GM19463 (cell line): Measurements from ENCODE around the gene STARD13.

Experiments
- ATAC-seq: cut with Tn5 transposase; IDR thresholded peaks from one replicate; pipeline ENCODE4 v1.9.1; 2021; ENCODE audit warnings: mild to moderate bottlenecking, moderate library complexity; ENCODE audit not compliant: unreplicated experiment

STARD13 gene

DNA sequence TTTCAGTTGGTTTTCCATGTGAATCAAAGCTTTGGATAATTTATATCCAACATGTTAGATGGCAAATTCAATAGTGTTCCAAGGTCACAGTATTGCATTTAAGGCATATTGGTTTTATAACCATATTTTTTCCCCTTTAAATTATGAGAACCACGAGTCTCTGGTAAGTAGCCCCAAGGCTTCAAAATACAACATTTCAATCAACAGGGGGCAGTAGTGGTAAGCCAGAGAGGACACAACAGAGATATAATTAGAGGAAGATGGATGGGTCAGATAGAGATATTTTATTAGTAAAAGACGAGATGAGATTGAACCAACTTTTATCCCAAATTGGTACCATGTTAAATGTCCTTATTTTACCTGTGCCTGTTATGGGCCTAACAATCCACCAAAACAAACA, 216.2 kb downstream of the STARD13 start:
- ATAC-seq, result no peak

DNA sequence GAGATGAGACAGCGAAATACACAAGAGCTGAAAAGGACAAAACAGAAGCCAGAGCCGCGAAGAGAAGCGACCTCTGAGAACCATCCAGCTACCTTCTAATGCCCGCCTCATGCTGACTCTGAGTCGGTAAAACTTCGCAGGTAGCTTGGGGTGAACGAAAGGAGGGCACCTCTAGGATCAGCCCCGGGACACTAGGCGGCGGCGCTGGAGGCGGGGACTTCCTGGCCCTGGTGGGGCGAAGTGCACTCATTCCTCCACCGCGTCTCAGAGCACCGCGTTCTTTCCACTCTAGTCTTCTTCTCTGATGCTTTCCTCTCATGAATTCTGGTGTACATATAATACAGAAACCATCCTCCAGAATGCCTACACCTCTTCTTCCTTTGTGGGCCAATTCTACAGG, 219.2 kb downstream of the STARD13 start:
- no peak for ATAC-seq

DNA sequence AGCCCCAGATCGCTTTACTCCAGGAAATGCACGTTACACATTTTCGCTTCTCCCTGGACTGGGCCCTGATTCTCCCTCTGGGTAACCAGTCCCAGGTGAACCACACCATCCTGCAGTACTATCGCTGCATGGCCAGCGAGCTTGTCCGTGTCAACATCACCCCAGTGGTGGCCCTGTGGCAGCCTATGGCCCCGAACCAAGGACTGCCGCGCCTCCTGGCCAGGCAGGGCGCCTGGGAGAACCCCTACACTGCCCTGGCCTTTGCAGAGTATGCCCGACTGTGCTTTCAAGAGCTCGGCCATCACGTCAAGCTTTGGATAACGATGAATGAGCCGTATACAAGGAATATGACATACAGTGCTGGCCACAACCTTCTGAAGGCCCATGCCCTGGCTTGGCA, 224.7 kb downstream of the STARD13 start:
- no peak for ATAC-seq

DNA sequence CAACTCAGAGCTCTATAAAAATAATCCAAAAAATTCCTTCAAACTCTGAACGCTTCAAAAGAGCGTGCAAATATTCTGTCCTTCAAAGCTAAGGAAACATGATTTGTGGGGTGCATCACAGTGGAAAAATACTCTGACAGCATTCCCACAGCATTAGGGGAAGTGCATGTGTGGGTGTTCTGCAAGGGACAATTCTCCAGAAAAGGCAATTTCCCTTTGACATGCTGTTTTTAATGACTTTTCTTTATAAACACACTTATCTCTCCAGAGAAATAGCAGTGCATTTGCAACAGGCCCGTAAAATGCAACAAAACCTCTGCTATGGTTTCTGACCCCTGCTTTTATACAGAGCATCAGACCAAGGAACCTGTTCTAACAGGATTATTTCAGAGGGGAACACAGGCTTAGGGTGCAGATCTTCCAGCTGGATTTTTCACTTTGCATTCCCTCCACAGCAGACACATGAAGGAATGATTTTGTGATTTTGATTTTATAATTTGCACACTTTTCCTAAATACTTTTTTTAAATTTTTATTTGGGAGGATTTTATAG, 226.7 kb downstream of the STARD13 start:
- ATAC-seq, result no peak

DNA sequence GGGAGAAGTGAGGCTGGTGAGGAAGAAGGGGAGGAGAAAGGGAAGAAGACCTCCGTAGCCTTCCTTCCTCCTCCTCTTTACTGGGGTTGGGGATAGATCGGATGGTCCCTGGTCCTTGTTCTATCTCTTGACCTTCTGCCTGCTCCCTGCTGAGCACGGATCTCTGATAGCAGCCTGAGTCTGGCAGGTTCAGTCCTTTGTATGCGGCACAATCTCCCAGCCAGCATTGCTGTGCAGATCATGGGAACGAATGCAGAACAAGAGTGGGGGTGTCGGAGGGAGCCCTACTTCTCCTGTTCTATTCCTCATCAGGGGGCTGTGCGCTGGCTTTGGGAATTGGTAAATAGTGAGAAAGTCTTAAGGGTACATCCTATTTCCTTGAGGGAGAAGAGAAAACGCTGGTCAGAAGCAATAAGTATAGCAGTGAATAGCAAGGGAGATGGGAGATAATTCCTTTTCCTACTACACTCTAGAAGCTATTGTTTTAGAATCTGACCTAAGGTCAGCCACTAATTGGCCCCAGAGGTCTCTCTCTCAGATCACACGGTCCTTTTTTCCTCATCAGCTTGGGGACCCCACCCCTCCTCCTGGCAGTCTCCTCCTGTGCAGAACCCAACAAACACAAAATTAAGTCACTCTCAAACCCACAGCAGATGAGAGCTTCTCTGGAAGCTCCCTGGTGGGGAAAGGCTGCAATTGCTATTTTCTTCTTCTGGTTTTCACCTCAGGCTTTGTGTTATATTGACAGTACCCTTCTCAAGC, 228.4 kb downstream of the STARD13 start:
- ATAC-seq, result peak; percentile 53

DNA sequence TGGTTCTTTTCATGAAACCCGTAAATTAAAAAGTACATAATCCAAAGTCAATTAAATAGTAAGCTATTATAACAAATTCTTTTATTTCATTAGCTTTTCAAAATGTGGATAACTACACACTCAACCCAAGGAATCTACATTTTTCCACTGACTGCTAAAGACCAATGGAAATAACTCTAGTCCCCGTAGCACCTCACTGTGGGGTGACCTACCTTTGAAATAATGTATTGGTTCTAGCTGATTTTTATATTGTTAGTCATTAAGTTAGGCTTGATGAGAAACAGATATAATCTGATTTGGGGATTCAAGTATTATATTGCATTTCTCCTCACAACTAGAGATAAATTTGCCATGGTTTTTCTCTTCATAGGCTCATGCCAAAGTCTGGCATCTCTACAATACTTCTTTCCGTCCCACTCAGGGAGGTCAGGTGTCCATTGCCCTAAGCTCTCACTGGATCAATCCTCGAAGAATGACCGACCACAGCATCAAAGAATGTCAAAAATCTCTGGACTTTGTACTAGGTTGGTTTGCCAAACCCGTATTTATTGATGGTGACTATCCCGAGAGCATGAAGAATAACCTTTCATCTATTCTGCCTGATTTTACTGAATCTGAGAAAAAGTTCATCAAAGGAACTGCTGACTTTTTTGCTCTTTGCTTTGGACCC, 232.0 kb downstream of the STARD13 start:
- no peak for ATAC-seq
